GM10248 (cell line): ENCODE measurements around the gene CADPS.
A peak's percentile ranks its signal among the peaks of the same experiment; 100 is the strongest.

Experiments used
- CTCF ChIA-PET: fragments of 300-600 bp; sonication (Branson Sonifier 250); formaldehyde crosslinking; extraction: SDS; loops from one replicate; lab custom pipeline; 2021; ENCODE audit warnings: antibody characterized with exemption; lab: Yijun Ruan, JAX
- POLR2A ChIA-PET: fragments of 350-650 bp; sonication (Branson Sonifier 250); formaldehyde crosslinking; extraction: SDS; loops from one replicate; lab custom pipeline; 2020; ENCODE audit warnings: antibody characterized with exemption; lab: Yijun Ruan, JAX
- DNase-seq: peaks from one replicate; pipeline ENCODE4 v3.0.0; 2012; ENCODE audit errors: extremely low spot score
- CTCF ChIP-seq: IDR thresholded peaks from 2 replicates; pipeline ENCODE4 v1.5.1; 2012; ENCODE audit warnings: mild to moderate bottlenecking, low read depth; ENCODE audit errors: extremely low read depth, missing control alignments, control extremely low read depth

CADPS gene

GRCh38 chr3:62559831-62560445 lies 315.3 kb downstream of the CADPS start:
- CTCF ChIA-PET: interaction anchor here (0.7 kb wide), 1 partner anchor 634 kb away, joined by 3 read pairs; no protein-coding TSS in a partner anchor
- peak; percentile 11 for TF ChIP-seq CTCF
- POLR2A ChIA-PET: no interaction called here
- no peak for DNase-seq

- peak; percentile 14 for DNase-seq
- ChIA-PET CTCF (interaction anchor here (0.9 kb wide), 1 partner anchor 16 kb away, joined by 4 read pairs; no protein-coding TSS in a partner anchor), POLR2A (no interaction called here)
- TF ChIP-seq CTCF: peak; percentile 17
These were observed 316.6 kb downstream of the CADPS start for GRCh38 chr3:62558549-62559112.

- ChIA-PET CTCF (interaction anchor here (0.9 to 1.5 kb wide), 2 partner anchors 16 to 19 kb away, joined by 3 to 4 read pairs; no protein-coding TSS in a partner anchor), POLR2A (no interaction called here)
- no peak for DNase-seq
- no peak for TF ChIP-seq CTCF
These were observed 317.2 kb downstream of the CADPS start for GRCh38 chr3:62557983-62558382.

- POLR2A ChIA-PET: no interaction called here
- TF ChIP-seq CTCF: no peak
- DNase-seq: no peak
- CTCF ChIA-PET: interaction anchor here (0.9 to 1.5 kb wide), 2 partner anchors 15 to 19 kb away, joined by 3 to 4 read pairs; no protein-coding TSS in a partner anchor
These were observed 317.8 kb downstream of the CADPS start for GRCh38 chr3:62557450-62557849.

GRCh38 chr3:62556121-62556815 lies 318.9 kb downstream of the CADPS start:
- ChIA-PET POLR2A (no interaction called here), CTCF (interaction anchor here (1.5 kb wide), 1 partner anchor 17 kb away, joined by 3 read pairs; no protein-coding TSS in a partner anchor)
- no peak for TF ChIP-seq CTCF
- no peak for DNase-seq

- no peak for DNase-seq
- ChIA-PET CTCF (interaction anchor here (1.2 kb wide), 1 partner anchor 47 kb away, joined by 3 read pairs; no protein-coding TSS in a partner anchor), POLR2A (no interaction called here)
- TF ChIP-seq CTCF: no peak
These were observed 320.9 kb downstream of the CADPS start for GRCh38 chr3:62554264-62554799.
